ENCODE results near the gene MAPK10.
"Not testable (repeated sequence)": the region's sequence is repeated elsewhere in the genome, so short reads cannot be mapped to it uniquely, and the experiment has no call there.

Gene MAPK10

GRCh38 chr4:85979276-85979675, 380.6 kb downstream of the MAPK10 start:
- no peak for TF ChIP-seq CTCF (IDR thresholded peaks at IDR 0.05; ENCODE audit: control insufficient read depth, extremely low read depth, insufficient read depth)
- no peak for DNase-seq (ENCODE audit: low read depth)
- no peak overlapping the region for H3K4me3 ChIP-seq (ENCODE audit: low read depth, low read length)

- no peak overlapping the region for H3K4me3 ChIP-seq (ENCODE audit: low read depth, low read length)
- no peak for TF ChIP-seq CTCF (IDR thresholded peaks at IDR 0.05; ENCODE audit: control insufficient read depth, extremely low read depth, insufficient read depth)
- no peak for DNase-seq (ENCODE audit: low read depth)
These were observed 389.3 kb downstream of the MAPK10 start for GRCh38 chr4:85970535-85970934.

- DNase-seq (ENCODE audit: low read depth): no peak
- peak; percentile 54 for TF ChIP-seq CTCF (IDR thresholded peaks at IDR 0.05; ENCODE audit: control insufficient read depth, extremely low read depth, insufficient read depth)
- no peak overlapping the region for H3K4me3 ChIP-seq (ENCODE audit: low read depth, low read length)
These were observed 390.7 kb downstream of the MAPK10 start for GRCh38 chr4:85968945-85969819.

GRCh38 chr4:85967872-85968271, 392.0 kb downstream of the MAPK10 start:
- no peak overlapping the region for H3K4me3 ChIP-seq (ENCODE audit: low read depth, low read length)
- no peak for DNase-seq (ENCODE audit: low read depth)
- TF ChIP-seq CTCF (IDR thresholded peaks at IDR 0.05; ENCODE audit: control insufficient read depth, extremely low read depth, insufficient read depth): no peak

- no peak overlapping the region for H3K4me3 ChIP-seq (ENCODE audit: low read depth, low read length)
- DNase-seq (ENCODE audit: low read depth): no peak
- TF ChIP-seq CTCF (IDR thresholded peaks at IDR 0.05; ENCODE audit: control insufficient read depth, extremely low read depth, insufficient read depth): no peak
These were observed 393.5 kb downstream of the MAPK10 start for GRCh38 chr4:85966373-85966772.

GRCh38 chr4:85965529-85965928, 394.3 kb downstream of the MAPK10 start:
- no peak for TF ChIP-seq CTCF (IDR thresholded peaks at IDR 0.05; ENCODE audit: control insufficient read depth, extremely low read depth, insufficient read depth)
- no peak overlapping the region for H3K4me3 ChIP-seq (ENCODE audit: low read depth, low read length)
- DNase-seq (ENCODE audit: low read depth): no peak

GRCh38 chr4:85965017-85965416, 394.8 kb downstream of the MAPK10 start:
- H3K4me3 ChIP-seq (ENCODE audit: low read depth, low read length); DNase-seq (ENCODE audit: low read depth): not testable (repeated sequence)

Data from LNCaP clone FGC (cell line).